Adipocyte (in vitro differentiated cells): ENCODE data around the gene C1QTNF8.

ENCODE experiments used
- DNase-seq: peaks from one replicate; pipeline ENCODE4 v3.0.0-alpha.2; 2015; ENCODE audit warnings: low read depth
- H3K27me3 ChIP-seq: replicated peaks from 2 replicates; pipeline ENCODE4 v1.7.0; 2013; ENCODE audit warnings: mild to moderate bottlenecking, low read length, moderate library complexity; ENCODE audit not compliant: control insufficient read depth, insufficient read depth
- H3K36me3 ChIP-seq: 2 replicates; pipeline ENCODE4 v1.7.0; 2013; ENCODE audit warnings: low read length, mild to moderate bottlenecking, moderate library complexity; ENCODE audit not compliant: control insufficient read depth, insufficient read depth, severe bottlenecking
- H3K4me1 ChIP-seq: 2 replicates; pipeline ENCODE4 v1.7.0; 2013; ENCODE audit warnings: mild to moderate bottlenecking, low read length, moderate library complexity; ENCODE audit not compliant: control insufficient read depth, insufficient read depth
- H3K4me3 ChIP-seq: 2 replicates; pipeline ENCODE4 v1.7.0; 2013; ENCODE audit warnings: mild to moderate bottlenecking, low read length, moderate library complexity
- H3K9ac ChIP-seq: 2 replicates; pipeline ENCODE4 v1.7.0; 2013; ENCODE audit warnings: mild to moderate bottlenecking, low read length, moderate library complexity
- H3K9me3 ChIP-seq: 2 replicates; pipeline ENCODE4 v1.7.0; 2013; ENCODE audit warnings: mild to moderate bottlenecking, low read length, moderate library complexity; ENCODE audit not compliant: control insufficient read depth

Gene C1QTNF8

DNA sequence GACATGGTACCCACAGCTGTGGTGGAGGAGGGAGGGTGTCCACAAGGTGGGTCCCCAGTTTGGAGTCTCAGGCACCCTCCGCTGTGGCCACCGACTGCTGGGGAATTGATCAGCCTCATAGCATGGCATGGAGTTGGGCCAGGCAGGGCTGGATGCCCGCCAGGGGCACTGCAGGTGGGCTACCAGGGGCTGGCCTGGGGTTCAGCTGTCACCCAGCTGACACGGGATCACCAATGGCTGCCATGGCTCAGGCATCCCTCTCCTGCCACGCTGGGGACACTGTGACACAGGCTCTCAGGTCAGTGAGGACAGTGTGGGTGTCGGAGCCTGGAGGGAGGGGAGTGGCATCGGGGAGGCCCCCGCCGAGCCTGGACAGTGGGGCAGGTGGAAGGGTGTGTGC, 43.3 kb downstream of the C1QTNF8 start:
- peaks cover 23% of the 10 kb centered on the region for H3K27me3 ChIP-seq
- no peak for DNase-seq
- peaks cover 3% of the 10 kb centered on the region for H3K9me3 ChIP-seq
- no peak overlapping the region for H3K4me3 ChIP-seq
- peaks cover 5% of the 10 kb centered on the region for H3K4me1 ChIP-seq
- H3K36me3 ChIP-seq = no peaks in the 10 kb centered on the region
- H3K9ac ChIP-seq = no peak overlapping the region

DNA sequence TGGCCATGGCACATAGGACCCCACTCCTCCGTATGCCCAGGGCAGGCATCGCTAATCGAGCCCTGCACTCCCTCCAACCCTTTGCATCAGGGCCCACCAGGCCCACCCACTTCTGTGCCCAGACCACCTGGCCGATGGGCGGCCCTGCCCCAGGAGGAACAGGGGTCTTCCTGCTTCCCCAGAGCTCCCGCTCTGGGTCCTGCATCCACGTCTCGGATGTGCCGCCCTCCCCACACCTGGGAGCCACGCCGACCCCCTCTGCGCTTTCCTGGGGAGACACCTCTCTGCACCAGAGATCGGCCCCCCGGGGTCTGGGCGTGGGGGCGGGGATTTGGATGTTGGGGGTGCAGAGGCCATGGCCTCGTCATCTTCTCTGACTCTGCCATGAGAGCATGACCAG, 44.6 kb downstream of the C1QTNF8 start:
- no peaks in the 10 kb centered on the region for H3K36me3 ChIP-seq
- H3K4me1 ChIP-seq = peaks cover 5% of the 10 kb centered on the region
- no peak overlapping the region for H3K4me3 ChIP-seq
- DNase-seq = no peak
- no peak overlapping the region for H3K9ac ChIP-seq
- H3K9me3 ChIP-seq = peaks cover 3% of the 10 kb centered on the region
- H3K27me3 ChIP-seq = peaks cover 19% of the 10 kb centered on the region

DNA sequence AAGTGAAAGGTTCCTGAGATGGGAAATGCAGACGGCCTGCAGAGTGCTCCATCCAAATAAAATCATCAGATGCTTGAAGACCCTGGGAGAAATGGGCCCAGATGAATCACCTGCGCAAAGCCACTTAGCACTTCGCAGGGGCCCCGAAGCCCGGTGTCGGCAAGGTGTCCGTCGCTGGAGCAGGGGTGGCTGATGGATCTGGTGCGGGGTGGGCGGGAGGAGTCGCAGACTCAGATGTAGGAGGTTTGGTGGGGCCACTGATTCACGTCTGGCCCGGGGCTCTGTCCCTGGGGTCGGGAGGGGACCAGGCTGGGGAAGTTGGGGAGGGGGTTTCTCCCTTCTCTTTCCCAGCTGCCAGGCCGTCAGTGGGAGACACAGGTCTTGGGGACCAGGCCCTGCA, 45.1 kb downstream of the C1QTNF8 start:
- Histone ChIP-seq H3K36me3 (no peaks in the 10 kb centered on the region), H3K9ac (no peak overlapping the region), H3K4me3 (no peak overlapping the region), H3K27me3 (peaks cover 19% of the 10 kb centered on the region), H3K4me1 (peaks cover 5% of the 10 kb centered on the region), H3K9me3 (no peaks in the 10 kb centered on the region)
- DNase-seq = no peak

DNA sequence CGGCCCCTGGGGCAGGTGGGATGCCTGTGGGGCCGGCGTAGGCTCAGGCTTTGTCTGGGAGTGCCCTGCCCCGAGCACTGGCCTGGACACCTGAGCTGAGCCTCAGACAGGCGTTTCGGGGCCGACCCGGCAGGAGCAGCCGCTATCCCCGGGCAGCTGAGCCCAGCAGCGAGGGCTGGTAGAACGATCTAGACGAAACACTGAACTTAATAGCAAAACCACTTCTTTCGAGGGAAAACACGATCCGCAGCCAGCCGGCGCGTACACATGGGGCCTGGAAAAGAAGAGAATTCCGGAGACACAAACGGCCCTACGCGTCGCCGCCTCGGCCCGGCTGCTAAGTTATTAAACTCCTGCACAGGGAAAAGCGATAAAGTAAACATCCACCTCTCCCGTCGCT, 45.5 kb downstream of the C1QTNF8 start:
- DNase-seq = no peak
- no peak overlapping the region for H3K4me3 ChIP-seq
- peaks cover 18% of the 10 kb centered on the region for H3K27me3 ChIP-seq
- no peaks in the 10 kb centered on the region for H3K9me3 ChIP-seq
- peaks cover 7% of the 10 kb centered on the region for H3K4me1 ChIP-seq
- H3K9ac ChIP-seq = no peak overlapping the region
- no peaks in the 10 kb centered on the region for H3K36me3 ChIP-seq

DNA sequence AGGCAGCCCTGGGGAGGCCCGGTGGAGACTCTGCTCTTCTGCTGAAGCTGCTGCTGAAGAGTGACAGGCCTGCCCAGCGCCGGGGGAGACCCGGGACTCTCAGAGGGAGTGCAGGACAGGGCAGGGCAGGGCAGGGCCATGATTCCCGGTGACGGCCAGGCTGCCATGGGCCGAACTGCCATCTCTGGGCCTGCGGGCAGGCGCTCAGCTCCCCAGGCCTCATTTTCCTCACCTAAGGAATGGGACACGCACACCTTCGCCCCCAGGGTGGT, 46.1 kb downstream of the C1QTNF8 start:
- Histone ChIP-seq H3K4me1 (peaks cover 13% of the 10 kb centered on the region), H3K9me3 (no peaks in the 10 kb centered on the region), H3K36me3 (no peaks in the 10 kb centered on the region), H3K9ac (no peak overlapping the region), H3K27me3 (peaks cover 14% of the 10 kb centered on the region), H3K4me3 (no peak overlapping the region)
- no peak for DNase-seq

DNA sequence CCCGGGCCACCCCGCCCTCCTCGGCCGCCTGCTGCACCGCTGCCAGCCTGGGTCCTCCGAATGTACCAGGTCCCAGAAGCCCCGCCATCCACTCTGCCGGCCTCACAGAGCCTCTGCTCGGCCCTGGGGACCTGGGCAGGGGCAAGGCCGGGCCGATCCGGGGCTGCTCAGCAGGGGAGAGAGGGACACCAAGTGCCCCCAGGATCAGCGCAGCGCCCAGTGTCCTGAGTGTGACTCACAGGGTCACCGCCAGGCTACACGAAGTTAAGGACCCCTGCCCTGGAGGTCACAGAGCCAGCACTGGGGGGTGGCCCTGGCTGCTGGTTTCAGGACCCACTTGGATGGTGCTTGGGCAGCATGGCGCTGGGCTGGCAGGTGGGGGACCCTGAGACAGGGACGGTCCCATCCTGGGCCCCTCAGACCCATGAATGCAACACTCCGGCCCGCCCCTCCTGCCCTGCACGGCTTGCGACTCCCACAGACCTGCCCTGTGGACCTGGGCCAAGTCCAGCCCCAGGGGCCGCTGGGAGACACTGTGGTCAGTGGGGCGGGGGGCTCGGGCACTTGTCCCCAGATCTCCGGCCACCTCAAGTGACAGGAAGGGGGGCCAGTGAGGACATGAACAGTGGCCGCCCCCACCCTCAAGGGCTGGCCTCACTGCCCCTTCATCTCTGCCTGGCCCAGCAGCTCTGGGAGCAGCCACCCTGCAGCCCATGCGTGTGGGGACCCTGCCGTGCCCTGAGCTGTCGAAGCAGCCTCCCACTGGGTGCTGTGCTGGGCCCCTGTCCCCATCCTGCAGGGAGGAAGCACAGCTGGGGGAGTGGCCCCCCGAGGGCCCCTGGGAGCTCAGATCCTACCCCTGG, 46.7 kb downstream of the C1QTNF8 start:
- no peaks in the 10 kb centered on the region for H3K9me3 ChIP-seq

DNA sequence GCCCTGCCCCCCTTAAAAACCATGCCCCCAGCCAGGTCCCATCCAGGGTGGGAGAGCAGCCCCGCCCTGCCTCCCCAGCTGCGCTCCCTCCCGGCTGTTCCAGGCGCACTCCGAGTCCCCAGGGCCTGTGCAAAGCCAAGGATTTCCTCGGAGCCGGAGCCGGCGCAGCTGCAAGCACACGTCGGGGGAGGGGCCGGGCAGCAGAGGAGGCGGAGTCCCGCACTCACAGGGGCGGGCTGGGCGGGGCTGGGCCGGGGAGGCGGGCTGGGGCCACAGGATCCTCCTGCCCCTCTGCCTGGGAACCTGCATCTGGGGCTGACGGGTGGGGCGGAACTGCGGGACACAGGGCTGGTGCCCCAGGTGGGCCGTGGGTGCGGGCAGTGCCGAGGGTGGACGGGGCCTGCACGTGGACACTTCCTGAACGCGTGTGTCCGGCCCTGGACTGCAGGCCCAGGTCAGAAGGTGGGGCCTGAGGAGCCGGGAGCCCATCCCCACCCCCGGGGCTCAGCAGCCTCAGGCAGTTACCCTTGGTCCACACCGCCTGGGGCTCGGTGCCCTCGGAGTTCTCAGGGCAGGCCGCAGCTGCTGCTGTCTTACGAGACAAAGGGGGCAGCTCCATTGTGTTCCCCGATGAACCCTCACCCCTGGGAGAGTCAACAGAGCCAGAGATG, 47.5 kb downstream of the C1QTNF8 start:
- peaks cover 14% of the 10 kb centered on the region for H3K27me3 ChIP-seq
- H3K9ac ChIP-seq = no peak overlapping the region
- no peaks in the 10 kb centered on the region for H3K36me3 ChIP-seq
- no peak overlapping the region for H3K4me3 ChIP-seq
- DNase-seq = peak; percentile 52
- peaks cover 17% of the 10 kb centered on the region for H3K4me1 ChIP-seq
- H3K9me3 ChIP-seq = no peaks in the 10 kb centered on the region

More for the DNA sequence above, 46.7 kb downstream of the C1QTNF8 start:
- Histone ChIP-seq H3K9ac (no peak overlapping the region), H3K4me3 (no peak overlapping the region), H3K36me3 (no peaks in the 10 kb centered on the region), H3K27me3 (peaks cover 14% of the 10 kb centered on the region), H3K4me1 (peaks cover 13% of the 10 kb centered on the region)
- no peak for DNase-seq

DNA sequence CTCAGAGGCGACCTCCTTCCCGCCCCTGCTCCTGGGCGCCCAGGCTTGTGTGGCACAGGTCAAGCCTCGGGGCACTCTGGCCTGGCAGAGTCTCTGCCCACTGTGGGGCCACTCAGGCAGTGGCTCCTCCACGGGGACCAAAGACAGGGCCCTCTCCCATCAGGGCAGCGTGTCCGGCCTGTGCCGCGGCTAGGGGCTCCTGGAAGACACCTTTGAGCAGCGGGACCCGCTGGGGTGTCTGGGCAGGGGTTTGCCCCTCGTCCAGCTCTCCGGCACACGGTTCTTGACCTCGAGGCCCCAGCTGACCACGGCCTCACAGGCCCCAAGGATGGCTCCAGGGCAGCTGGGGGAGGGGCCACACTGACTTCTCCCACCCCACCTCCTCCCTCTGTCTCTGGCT, 48.2 kb downstream of the C1QTNF8 start:
- Histone ChIP-seq H3K4me1 (peaks cover 17% of the 10 kb centered on the region), H3K4me3 (no peak overlapping the region), H3K36me3 (no peaks in the 10 kb centered on the region), H3K9ac (no peak overlapping the region), H3K27me3 (peaks cover 10% of the 10 kb centered on the region), H3K9me3 (no peaks in the 10 kb centered on the region)
- no peak for DNase-seq

DNA sequence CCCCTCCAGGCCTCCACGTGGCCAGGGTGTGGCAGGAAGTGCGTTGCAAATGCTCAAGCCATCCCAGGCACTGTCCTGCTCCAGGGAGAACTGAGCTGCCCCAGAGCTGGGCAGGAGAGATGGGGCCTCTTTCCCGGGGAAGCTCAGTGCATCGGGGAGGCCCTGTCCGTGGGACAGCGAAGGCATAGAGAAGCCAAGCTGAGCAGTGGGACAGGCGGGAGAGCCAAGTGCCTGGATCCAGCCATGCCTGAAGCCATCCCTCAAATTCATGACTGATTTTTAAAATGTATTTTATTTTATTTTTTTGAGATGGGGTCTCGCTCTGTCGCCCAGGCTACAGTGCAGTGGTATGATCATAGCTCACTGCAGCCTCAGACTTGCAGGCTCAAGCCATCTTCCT, 48.9 kb downstream of the C1QTNF8 start:
- Histone ChIP-seq H3K36me3 (no peaks in the 10 kb centered on the region), H3K27me3 (peaks cover 6% of the 10 kb centered on the region), H3K4me3 (no peak overlapping the region), H3K9ac (no peak overlapping the region), H3K4me1 (peaks cover 17% of the 10 kb centered on the region), H3K9me3 (peaks cover 3% of the 10 kb centered on the region)
- no peak for DNase-seq

DNA sequence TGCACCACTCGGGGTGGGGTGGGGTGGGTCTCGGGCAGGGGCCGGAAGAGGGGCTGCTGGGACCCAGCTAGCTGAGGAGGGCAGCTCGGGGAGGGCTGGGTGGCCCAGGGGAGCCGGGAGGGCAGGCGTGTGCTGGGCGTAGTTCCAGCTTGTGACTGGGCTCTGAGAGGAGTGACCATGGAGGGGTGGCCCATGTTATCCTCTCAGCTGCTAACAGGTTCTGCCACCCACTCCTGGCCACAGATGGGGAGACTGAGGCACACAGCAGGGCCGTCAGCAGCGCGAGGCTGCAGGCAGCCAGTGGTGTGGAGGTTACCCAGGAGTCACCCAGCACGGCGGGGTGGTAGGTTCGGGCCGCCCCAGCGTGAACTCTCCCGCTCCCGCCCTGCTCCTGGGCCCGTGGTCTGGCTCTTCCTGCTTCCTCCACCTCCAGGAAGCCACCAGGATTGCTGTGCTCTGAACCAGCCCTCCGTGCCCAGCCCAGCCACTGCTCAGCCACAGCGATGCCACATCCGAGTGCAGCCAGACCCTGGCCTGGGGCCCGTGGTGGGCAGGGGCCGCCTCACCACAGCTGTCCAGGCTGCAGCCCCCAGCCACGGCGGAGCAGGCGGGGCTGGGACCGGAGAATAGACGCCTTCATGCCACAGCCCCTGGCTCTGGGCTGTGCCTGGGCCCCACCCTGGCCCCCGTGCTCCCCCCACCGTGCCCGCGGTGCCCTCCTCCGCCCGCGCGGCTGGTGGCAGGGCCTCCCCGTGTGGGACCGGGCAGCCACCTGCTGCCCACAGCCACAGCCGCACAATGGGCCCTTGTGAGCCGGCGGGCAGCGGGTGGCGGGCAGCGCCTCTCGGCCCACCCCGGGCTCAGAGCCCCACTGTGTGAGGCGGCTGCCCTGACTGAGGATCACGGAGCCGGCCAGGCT, 49.8 kb downstream of the C1QTNF8 start:
- no peak overlapping the region for H3K4me3 ChIP-seq
- no peaks in the 10 kb centered on the region for H3K36me3 ChIP-seq
- H3K27me3 ChIP-seq = peaks cover 6% of the 10 kb centered on the region
- H3K9me3 ChIP-seq = peaks cover 7% of the 10 kb centered on the region
- H3K9ac ChIP-seq = no peak overlapping the region
- no peak for DNase-seq
- peaks cover 17% of the 10 kb centered on the region for H3K4me1 ChIP-seq
